CD4-positive, CD25-positive, alpha-beta regulatory T cell (primary cell): ENCODE data around the gene UBLCP1. TPM values are rescaled to one million over a fixed set of nuclear protein-coding genes. Genes with fewer than 3 reads are reported as not detected.

Experiments used
- ATAC-seq, 2 donors: fragments of 150-1000 bp; cut with Tn5 transposase; one replicate each; pipeline ENCODE4 v1.10.0; 2021; ENCODE audit warnings: low read depth in 2 of 2, moderate number of reproducible peaks in 2 of 2, moderate library complexity in 1 of 2
- DNase-seq, 3 donors: peaks; one replicate each; pipeline versions ENCODE4 v3.0.0 to v3.0.0-alpha.2; 2012 to 2022; ENCODE audit warnings: mixed read lengths in 1 of 3
- H3K27ac ChIP-seq: one replicate; pipeline ENCODE4 v1.7.0; 2013; ENCODE audit warnings: mild to moderate bottlenecking, low read length; ENCODE audit not compliant: insufficient read depth, poor library complexity, severe bottlenecking
- H3K27me3 ChIP-seq: one replicate; pipeline ENCODE4 v1.7.0; 2013; ENCODE audit warnings: low read length; ENCODE audit not compliant: control insufficient read depth, insufficient read depth
- H3K36me3 ChIP-seq: one replicate; pipeline ENCODE4 v1.7.0; 2013; ENCODE audit warnings: mild to moderate bottlenecking, low read length, moderate library complexity; ENCODE audit not compliant: control insufficient read depth, insufficient read depth
- H3K4me1 ChIP-seq: 2 replicates; pipeline ENCODE4 v1.7.0; 2013; ENCODE audit warnings: mild to moderate bottlenecking, low read length; ENCODE audit not compliant: insufficient read depth, control insufficient read depth, poor library complexity, severe bottlenecking
- H3K4me3 ChIP-seq: one replicate; pipeline ENCODE4 v1.7.0; 2013; ENCODE audit warnings: low read depth, mild to moderate bottlenecking, low read length, moderate library complexity
- H3K9me3 ChIP-seq, 2 experiments: 1 replicate in 1 of 2; 2 replicates in 1 of 2; pipeline ENCODE4 v1.7.0; 2013; ENCODE audit warnings: low read length in 2 of 2, mild to moderate bottlenecking in 1 of 2, moderate library complexity in 1 of 2; ENCODE audit not compliant: control insufficient read depth in 2 of 2
- H3K27ac Mint-ChIP-seq, 3 donors: one replicate each; pipeline ENCODE4 v1.8.0; 2020 to 2022; ENCODE audit warnings: mild to moderate bottlenecking in 3 of 3, mixed read lengths in 3 of 3, moderate library complexity in 2 of 3
- H3K27me3 Mint-ChIP-seq: one replicate; pipeline ENCODE4 v1.8.0; 2022; ENCODE audit warnings: mild to moderate bottlenecking, mixed read lengths
- H3K36me3 Mint-ChIP-seq: one replicate; pipeline ENCODE4 v1.8.0; 2020; ENCODE audit warnings: mixed read lengths
- H3K4me1 Mint-ChIP-seq, 4 donors: one replicate each; pipeline ENCODE4 v1.8.0; 2020 to 2022; ENCODE audit warnings: mixed read lengths in 4 of 4, mild to moderate bottlenecking in 1 of 4
- H3K4me3 Mint-ChIP-seq, 4 donors: one replicate each; pipeline ENCODE4 v1.8.0; 2020 to 2022; ENCODE audit warnings: mild to moderate bottlenecking in 4 of 4, mixed read lengths in 4 of 4, moderate library complexity in 3 of 4
- H3K9me3 Mint-ChIP-seq, 7 donors: one replicate each; pipeline ENCODE4 v1.8.0; 2020 to 2022; ENCODE audit warnings: mixed read lengths in 7 of 7, mild to moderate bottlenecking in 3 of 7, moderate library complexity in 2 of 7
- polyA plus RNA-seq, 4 donors: library from polyadenylated mRNA; unstranded; fragments of 300-500 nt; fragmentation: Illumina TruSeq; gene quantifications; one replicate each; pipeline ENCODE4 v1.2.3, GENCODE V29; 2021
- total RNA-seq: library from RNA; stranded (reverse); gene quantifications from one replicate; pipeline ENCODE4 v1.2.3, GENCODE V29; 2022

UBLCP1 gene
- total and polyA plus RNA-seq, 5 donors from 2014 or later, result 20.5 to 66.1 (median 56.5) TPM

DNA sequence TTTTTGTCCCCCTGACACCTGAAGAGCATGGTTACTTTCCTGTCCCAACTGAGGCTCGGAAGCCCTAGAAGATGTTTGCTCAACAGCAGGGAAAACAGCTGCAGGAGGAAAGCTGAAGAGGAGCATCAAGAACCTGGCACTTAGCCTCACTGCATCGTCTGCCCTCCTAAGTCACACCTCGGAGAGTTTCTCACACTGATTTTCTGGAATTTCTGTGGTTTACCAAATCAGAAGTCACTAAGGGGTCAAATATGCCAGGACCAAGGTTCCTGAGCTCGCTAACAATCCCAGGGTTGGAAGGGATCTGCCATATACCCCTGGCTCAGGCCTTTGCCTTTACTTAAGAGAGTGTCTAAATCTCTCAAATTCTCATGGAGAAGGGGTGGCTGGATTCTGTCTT is 61.9 kb downstream of the UBLCP1 start:
- Mint-ChIP-seq H3K36me3 (peaks cover 2% of the 10 kb centered on the region), H3K4me1 (no peaks in the 10 kb centered on the region), H3K27ac (no peak overlapping the region), H3K27me3 (peaks cover 20% of the 10 kb centered on the region), H3K9me3 (no peaks in the 10 kb centered on the region), H3K4me3 (no peak overlapping the region)
- DNase-seq (no peak), ATAC-seq (no peak)
- no peaks in the 10 kb centered on the region for H3K4me1 ChIP-seq
- peaks cover 14% of the 10 kb centered on the region for H3K27me3 ChIP-seq
- H3K36me3 ChIP-seq, result no peaks in the 10 kb centered on the region
- no peak overlapping the region for H3K4me3 ChIP-seq
- H3K9me3 ChIP-seq, result no peaks in the 10 kb centered on the region
- no peak overlapping the region for H3K27ac ChIP-seq

DNA sequence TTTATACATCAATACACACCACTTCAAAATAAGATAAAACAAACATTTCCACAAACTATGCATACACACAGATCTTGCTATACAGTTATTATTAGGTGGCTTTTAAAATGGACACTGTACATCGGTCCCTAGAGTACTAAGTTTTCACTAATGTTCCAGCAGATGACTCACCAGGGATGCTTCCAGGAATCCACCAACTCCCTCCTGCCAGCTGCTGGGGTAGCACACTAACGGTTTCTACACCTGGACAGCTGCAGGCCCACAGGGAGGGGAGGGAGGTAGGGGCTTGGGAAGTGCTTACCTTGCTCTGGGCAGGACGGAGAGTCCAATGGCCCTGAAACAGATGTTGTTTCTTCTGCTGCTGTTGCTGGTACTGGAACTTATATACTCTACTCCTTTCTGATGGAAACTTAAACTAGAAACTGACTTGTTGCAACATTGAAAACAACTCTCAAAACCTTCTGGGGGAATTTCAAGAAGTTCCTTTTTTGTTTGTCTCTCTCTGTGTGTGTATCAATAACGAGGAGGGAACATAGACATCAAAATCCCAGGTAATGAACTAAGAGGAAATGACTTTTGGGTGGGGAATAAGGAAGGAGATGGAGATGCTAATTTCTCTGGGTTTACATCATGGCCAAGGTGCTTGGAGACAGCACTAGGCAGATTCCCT is 67.2 kb downstream of the UBLCP1 start, which contains the start of gene IL12B:
Gene IL12B, minus strand, starts transcription at position 357 of the 670 bp plus-strand sequence. CDS start 3,705 bp downstream, outside the sequence.
- H3K36me3 ChIP-seq, result no peaks in the 10 kb centered on the region
- peaks cover 12% of the 10 kb centered on the region for H3K4me1 ChIP-seq
- Mint-ChIP-seq H3K4me1 (peaks cover 5 to 15% (median 10%) of the 10 kb centered on the region in 4 donors), H3K36me3 (peaks cover 2% of the 10 kb centered on the region), H3K9me3 (no peaks in the 10 kb centered on the region), H3K27me3 (peaks cover 28% of the 10 kb centered on the region), H3K4me3 (peak within 1 kb of the TSS; percentile 23 to 80 (median 72)), H3K27ac (peak within 1 kb of the TSS in 1 of 3 donors; percentile 7)
- H3K4me3 ChIP-seq, result peak within 1 kb of the TSS; percentile 18
- H3K27me3 ChIP-seq, result peaks cover 9% of the 10 kb centered on the region
- ATAC-seq, result no peak
- H3K9me3 ChIP-seq, result no peaks in the 10 kb centered on the region
- no peak within 1 kb of the TSS for H3K27ac ChIP-seq
- DNase-seq, result no peak

DNA sequence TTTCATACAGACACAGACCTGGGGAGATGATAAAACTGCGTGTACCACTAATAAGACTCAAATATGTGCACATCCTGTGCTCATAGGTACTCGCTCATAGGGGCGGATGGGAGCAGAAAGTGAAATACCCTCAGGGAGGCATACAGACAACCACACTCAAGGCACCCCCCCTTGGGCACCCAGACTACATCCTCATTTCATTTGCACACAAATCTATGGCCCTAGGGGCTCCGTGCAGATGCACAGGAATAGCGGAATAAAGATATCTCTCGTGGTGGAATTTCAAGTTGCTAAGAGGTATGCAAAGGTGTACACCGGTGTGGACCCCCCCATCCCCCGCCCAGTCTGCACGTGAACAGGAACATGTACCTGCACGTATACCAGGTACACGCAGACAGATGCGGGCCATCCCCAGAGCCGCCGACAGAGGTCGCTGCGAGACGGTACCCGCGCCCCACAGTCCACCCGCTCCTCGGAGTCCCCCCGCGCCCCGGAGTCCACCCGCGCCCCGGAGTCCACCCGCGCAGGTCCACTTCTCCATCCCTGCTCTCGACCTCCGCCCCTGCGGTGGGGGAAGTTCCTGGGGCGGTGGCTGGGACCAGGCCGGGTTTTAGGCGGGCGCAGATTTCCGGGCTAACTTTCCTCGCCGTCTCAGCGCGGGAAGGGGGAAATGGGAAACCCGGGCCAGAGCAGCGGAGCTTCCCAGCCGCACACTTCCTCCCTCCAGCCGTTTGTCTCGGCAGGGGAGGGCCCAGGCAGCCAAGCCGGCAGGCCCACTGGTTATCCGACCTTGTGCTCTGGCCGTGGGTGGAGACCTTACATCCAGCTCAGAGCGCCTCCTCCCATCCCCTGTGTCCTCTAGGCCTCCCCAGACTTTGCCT is 68.2 kb downstream of the UBLCP1 start:
- H3K4me3 Mint-ChIP-seq, result peak overlapping the region; percentile 23 to 80 (median 72)
- no peak overlapping the region for H3K27ac ChIP-seq
- H3K36me3 Mint-ChIP-seq, result peaks cover 2% of the 10 kb centered on the region
- H3K27ac Mint-ChIP-seq, result peak overlapping the region in 2 of 3 donors; percentile 46 to 84
- no peaks in the 10 kb centered on the region for H3K36me3 ChIP-seq
- peaks cover 7 to 18% (median 10%) of the 10 kb centered on the region in 4 donors for H3K4me1 Mint-ChIP-seq
- DNase-seq (peak; percentile 53 to 67 (median 66)), ATAC-seq (peak; percentile 77 to 88)
- H3K9me3 Mint-ChIP-seq, result no peaks in the 10 kb centered on the region
- peaks cover 3% of the 10 kb centered on the region for H3K27me3 ChIP-seq
- peaks cover 12% of the 10 kb centered on the region for H3K4me1 ChIP-seq
- no peaks in the 10 kb centered on the region for H3K9me3 ChIP-seq
- H3K27me3 Mint-ChIP-seq, result peaks cover 27% of the 10 kb centered on the region
- H3K4me3 ChIP-seq, result peak overlapping the region; percentile 18

DNA sequence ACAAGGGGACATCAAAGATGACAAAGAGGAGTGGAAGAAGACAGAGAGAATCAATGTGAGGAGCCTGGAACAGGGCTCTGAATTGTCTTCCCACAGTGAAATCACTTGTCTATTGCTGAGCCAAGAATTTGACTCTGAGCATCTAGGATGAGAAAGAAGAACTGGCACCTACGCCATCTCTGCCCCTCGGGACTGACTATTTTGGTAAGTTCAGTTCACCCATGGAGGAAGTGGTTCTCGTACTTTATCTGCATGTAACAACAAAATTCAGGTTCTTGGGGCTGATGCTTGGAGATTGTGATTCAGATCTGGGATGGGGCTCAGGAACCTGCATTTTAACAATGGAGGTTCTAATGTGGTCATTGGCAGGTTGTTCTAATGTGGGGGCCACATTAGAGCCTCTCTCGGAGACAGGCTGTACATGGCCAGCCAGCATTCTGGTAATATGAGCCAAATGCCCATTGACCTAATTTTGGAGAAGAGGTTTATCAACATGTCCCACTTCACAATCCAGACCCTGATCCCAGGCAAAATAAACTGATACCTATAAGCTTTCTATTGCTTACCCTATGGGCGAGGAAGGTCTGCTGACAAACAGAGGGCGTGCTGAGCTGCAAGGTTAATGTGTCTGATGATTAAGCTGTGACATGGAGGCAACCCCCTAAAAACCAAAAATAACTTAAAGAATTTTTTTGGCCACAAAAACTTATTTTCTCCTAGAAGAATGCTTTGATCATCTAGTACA is 69.9 kb downstream of the UBLCP1 start:
- no peak for DNase-seq
- Mint-ChIP-seq H3K36me3 (no peaks in the 10 kb centered on the region), H3K27me3 (peaks cover 17% of the 10 kb centered on the region), H3K9me3 (peaks cover 0 to 5% (median 0%) of the 10 kb centered on the region in 7 donors), H3K27ac (peak overlapping the region in 2 of 3 donors; percentile 29 to 73), H3K4me3 (peak overlapping the region in 3 of 4 donors; percentile 32 to 80 (median 65)), H3K4me1 (peaks cover 24 to 34% (median 26%) of the 10 kb centered on the region in 4 donors)
- Histone ChIP-seq H3K27me3 (peaks cover 3% of the 10 kb centered on the region), H3K27ac (no peak overlapping the region), H3K4me3 (no peak overlapping the region), H3K4me1 (peaks cover 23% of the 10 kb centered on the region), H3K36me3 (no peaks in the 10 kb centered on the region), H3K9me3 (no peaks in the 10 kb centered on the region)
- ATAC-seq, result no peak

DNA sequence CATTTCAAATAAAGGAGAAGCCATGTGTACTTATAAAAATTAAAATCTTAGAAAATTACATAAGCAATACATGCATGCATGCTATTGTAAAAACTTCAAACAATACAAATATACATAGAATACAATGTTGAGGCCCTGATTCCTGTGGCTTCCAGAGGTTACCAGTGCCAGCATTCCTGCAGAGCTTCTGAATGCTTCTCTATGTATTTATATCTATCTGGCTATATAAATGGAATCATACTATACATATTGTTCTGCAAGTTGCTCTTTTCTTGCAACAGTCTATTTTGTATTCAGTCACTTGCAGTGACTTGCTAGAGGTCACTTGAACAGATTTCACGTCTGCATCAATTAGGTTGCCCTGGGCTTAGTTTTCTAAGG is 70.4 kb downstream of the UBLCP1 start:
- H3K4me1 Mint-ChIP-seq, result peaks cover 29 to 40% (median 31%) of the 10 kb centered on the region in 4 donors
- no peak for DNase-seq

More for the DNA sequence above, 70.4 kb downstream of the UBLCP1 start:
- Mint-ChIP-seq H3K27me3 (peaks cover 17% of the 10 kb centered on the region), H3K36me3 (no peaks in the 10 kb centered on the region), H3K4me3 (no peak overlapping the region), H3K27ac (no peak overlapping the region), H3K9me3 (peaks cover 0 to 5% (median 0%) of the 10 kb centered on the region in 7 donors)
- no peak overlapping the region for H3K4me3 ChIP-seq
- no peak overlapping the region for H3K27ac ChIP-seq
- H3K27me3 ChIP-seq, result peaks cover 3% of the 10 kb centered on the region
- no peaks in the 10 kb centered on the region for H3K36me3 ChIP-seq
- H3K9me3 ChIP-seq, result no peaks in the 10 kb centered on the region
- ATAC-seq, result no peak
- peaks cover 28% of the 10 kb centered on the region for H3K4me1 ChIP-seq

Other genes with a start within 250 kb of the UBLCP1 start
- gene EBF1, start 163.4 kb upstream of the UBLCP1 start, total RNA-seq, result 0.64 TPM
- gene EBF1, start 163.4 kb upstream of the UBLCP1 start, polyA plus RNA-seq, result under 1 TPM in 2 of 4 donors, not detected in 2; 0.23 to 0.29 TPM
- gene RNF145, start 53.7 kb upstream of the UBLCP1 start, total RNA-seq, result 67.9 TPM
- gene RNF145, start 53.7 kb upstream of the UBLCP1 start, polyA plus RNA-seq, result 10 to 100 TPM in 3 of 4 donors, 1 to 10 TPM in 1; 8.8 to 12.6 (median 11.2) TPM
- gene IL12B, start 67.2 kb downstream of the UBLCP1 start, total RNA-seq, result not detected
- not detected for gene IL12B, start 67.2 kb downstream of the UBLCP1 start, polyA plus RNA-seq